H1 (cell line): ENCODE data around the gene PNLIPRP1. TPM values are rescaled to one million over a fixed set of nuclear protein-coding genes. Genes with fewer than 3 reads are reported as not detected.
A peak's percentile ranks its signal among the peaks of the same experiment; 100 is the strongest.

Experiments
- ATF3 ChIP-seq: IDR thresholded peaks from 2 replicates; pipeline ENCODE4 v1.6.1; 2011; ENCODE audit warnings: low read depth, mild to moderate bottlenecking, low read length; ENCODE audit not compliant: insufficient read depth
- KDM5A ChIP-seq: fragments of 200-600 bp; IDR thresholded peaks from 2 replicates; pipeline ENCODE4 v1.7.1; 2012; ENCODE audit warnings: mild to moderate bottlenecking, low read length, inconsistent platforms, mixed read lengths
- PHF8 ChIP-seq: fragments of 200-600 bp; sonication (generic); conservative IDR thresholded peaks from 2 replicates; pipeline ENCODE4 v1.7.1; 2012; ENCODE audit warnings: low read depth, mild to moderate bottlenecking, inconsistent platforms, low read length, moderate library complexity
- TAF1 ChIP-seq: IDR thresholded peaks from 2 replicates; pipeline ENCODE4 v1.6.1; 2011; ENCODE audit warnings: mild to moderate bottlenecking, low read depth, low read length
- polyA plus RNA-seq, 7 experiments: library from polyadenylated mRNA; depleted of rRNA in 3 of 7; stranded (reverse) in 5 of 7; unstranded in 2 of 7; fragments of >200 nt in 5 of 7; fragments of 200-250 nt in 2 of 7; gene quantifications; 1 replicate in 5 of 7; 2 replicates in 1 of 7; 4 replicates in 1 of 7; pipeline versions ENCODE4 v1.2.1 to v1.2.3, GENCODE V29; 2011 to 2013; ENCODE audit warnings: missing spikeins in 2 of 7, mixed read lengths in 2 of 7
- total RNA-seq: library from RNA; stranded (reverse); fragmentation: NEBNext Ultra II Directional; extraction: Animal tissue kit (Norgen Biotek cat#: 25700); gene quantifications from 2 replicates; pipeline ENCODE4 v1.2.1, GENCODE V29; 2021

The PNLIPRP1 gene
- total and polyA plus RNA-seq, 2 of the 8 experiments (the other 6 are each of a cell fraction or from before 2014, with no cell fraction given), result not detected

- 0 out of 2 replicates have a peak, but pooled peaks have one; percentile 57 for TF ChIP-seq PHF8
- TF ChIP-seq TAF1, result no peak
- no peak for TF ChIP-seq KDM5A
- no peak for TF ChIP-seq ATF3
These were observed 18.2 kb downstream of the PNLIPRP1 start (continued) for GRCh38 chr10:116608686-116609594.
